Prostate gland (tissue), 2 donors: ENCODE data around the gene MCU. TPM values are rescaled to one million over a fixed set of nuclear protein-coding genes. Genes with fewer than 3 reads are reported as not detected.

Source experiments
- DNase-seq: peaks from one replicate; pipeline ENCODE4 v3.0.0-alpha.2; 2019; ENCODE audit warnings: low spot score
- H3K27ac ChIP-seq, 2 donors: fragments of 200-600 bp; sonication (generic); 2 replicates each; pipeline ENCODE4 v1.5.1; 2017 to 2019
- H3K27me3 ChIP-seq: fragments of 200-600 bp; sonication (generic); replicated peaks from 2 replicates; pipeline ENCODE4 v1.5.1; 2019; ENCODE audit not compliant: insufficient read depth
- H3K36me3 ChIP-seq, 2 donors: fragments of 200-600 bp; sonication (generic); 1 replicate in 1 of 2; 2 replicates in 1 of 2; pipeline versions ENCODE4 v1.5.1 to v1.8.1; 2017 to 2019
- H3K4me1 ChIP-seq: fragments of 200-600 bp; sonication (generic); replicated peaks from 2 replicates; pipeline ENCODE4 v1.5.1; 2019
- H3K4me3 ChIP-seq, 2 donors: fragments of 200-600 bp; sonication (generic); 2 replicates each; pipeline ENCODE4 v1.5.1; 2017 to 2019
- H3K9me3 ChIP-seq: fragments of 200-600 bp; sonication (generic); 2 replicates; pipeline ENCODE4 v1.5.1; 2017
- CTCF ChIP-seq, 4 experiments: fragments of 200-600 bp in 2 of 4; fragments of 450-650 bp in 2 of 4; sonication (generic) in 2 of 4; IDR thresholded peaks; 1 replicate in 3 of 4; 2 replicates in 1 of 4; pipeline ENCODE4 v1.5.1; 2016 to 2019; ENCODE audit warnings: antibody characterized with exemption in 4 of 4, mild to moderate bottlenecking in 2 of 4, moderate library complexity in 2 of 4
- POLR2A ChIP-seq: fragments of 450-650 bp; IDR thresholded peaks from one replicate; pipeline ENCODE4 v1.6.1; 2016; ENCODE audit warnings: antibody characterized with exemption, mild to moderate bottlenecking
- POLR2AphosphoS5 ChIP-seq: sonication (generic); formaldehyde crosslinking; IDR thresholded peaks from one replicate; pipeline ENCODE4 v1.6.1; 2017; ENCODE audit warnings: antibody characterized with exemption
- WGBS: methylation state at CpG from one replicate; pipeline ENCODE4 v1.1.5; 2018; 5-methylcytosine and 5-hydroxymethylcytosine counted together
- intact Hi-C: fragments of 100-400 bp; cut with DNase I; formaldehyde crosslinking; loops from one replicate; pipeline ENCODE4 v1.14.2; 2022
- total RNA-seq, 2 donors: library from RNA; depleted of rRNA; stranded (reverse); fragments of >200 nt; gene quantifications; one replicate each; pipeline ENCODE4 v1.1.0, GENCODE V29; 2016

The MCU gene
- total RNA-seq, 2 donors from 2014 or later, result 11.0 to 24.2 TPM

DNA sequence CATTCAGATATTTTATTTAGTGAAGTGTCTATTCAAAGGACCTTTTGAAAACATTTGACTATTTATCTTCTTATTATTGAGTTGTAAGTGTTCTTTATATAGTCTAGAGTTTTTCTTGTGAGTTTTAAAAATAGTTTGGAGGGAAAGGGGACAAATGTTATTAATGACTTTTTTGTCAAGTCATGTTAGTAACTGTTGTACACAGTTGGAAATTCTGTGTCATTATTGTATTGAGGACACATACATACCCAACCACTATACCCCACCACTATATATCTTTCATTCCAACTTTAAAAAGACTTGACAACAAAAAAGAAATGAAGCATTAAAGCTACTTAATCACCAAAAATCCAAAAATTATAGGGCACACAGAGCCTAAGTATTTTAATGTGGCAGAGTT lies 148.4 kb downstream of the MCU start:
- H3K4me3 ChIP-seq, result no peak overlapping the region
- intact Hi-C loops, result no loop called here
- H3K9me3 ChIP-seq, result no peaks in the 10 kb centered on the region
- no peaks in the 10 kb centered on the region for H3K27me3 ChIP-seq
- no peak for DNase-seq
- H3K27ac ChIP-seq, result no peak overlapping the region
- no peaks in the 10 kb centered on the region for H3K36me3 ChIP-seq
- no peaks in the 10 kb centered on the region for H3K4me1 ChIP-seq
- no peak for TF ChIP-seq POLR2A
- no peak for TF ChIP-seq CTCF (IDR thresholded peaks at IDR 0.05)
- no peak for TF ChIP-seq POLR2AphosphoS5

DNA sequence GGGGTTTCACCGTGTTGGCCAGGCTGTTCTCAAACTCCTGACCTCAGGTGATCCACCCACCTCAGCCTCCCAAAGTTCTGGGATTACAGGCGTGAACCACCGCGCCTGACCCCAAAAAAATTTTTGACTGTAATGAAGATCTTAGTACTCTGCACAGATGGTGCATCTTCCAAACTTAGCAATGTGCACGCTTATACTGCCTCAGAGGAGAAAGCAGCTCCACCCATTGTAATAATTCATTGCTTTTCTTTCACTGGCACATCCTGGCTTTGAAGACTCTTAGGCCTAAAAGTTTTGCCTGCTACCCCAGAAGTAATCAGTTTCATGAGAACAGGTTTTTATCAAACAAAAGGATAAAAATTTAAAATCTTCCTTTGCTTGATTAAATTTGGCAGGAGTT lies 149.5 kb downstream of the MCU start:
- Histone ChIP-seq H3K27me3 (no peaks in the 10 kb centered on the region), H3K4me1 (no peaks in the 10 kb centered on the region), H3K27ac (no peak overlapping the region), H3K9me3 (no peaks in the 10 kb centered on the region), H3K36me3 (no peaks in the 10 kb centered on the region), H3K4me3 (no peak overlapping the region)
- DNase-seq, result no peak
- TF ChIP-seq CTCF (IDR thresholded peaks at IDR 0.05), result no peak
- no peak for TF ChIP-seq POLR2A
- no peak for TF ChIP-seq POLR2AphosphoS5
- intact Hi-C loops, result no loop called here
- WGBS, result 86% methylated on average over 5 of the region's 5 CpGs

GRCh38 chr10:72842164-72842563 lies 150.2 kb downstream of the MCU start:
- intact Hi-C loops, result no loop called here
- WGBS, result 97% methylated on average over 2 of the region's 2 CpGs

DNA sequence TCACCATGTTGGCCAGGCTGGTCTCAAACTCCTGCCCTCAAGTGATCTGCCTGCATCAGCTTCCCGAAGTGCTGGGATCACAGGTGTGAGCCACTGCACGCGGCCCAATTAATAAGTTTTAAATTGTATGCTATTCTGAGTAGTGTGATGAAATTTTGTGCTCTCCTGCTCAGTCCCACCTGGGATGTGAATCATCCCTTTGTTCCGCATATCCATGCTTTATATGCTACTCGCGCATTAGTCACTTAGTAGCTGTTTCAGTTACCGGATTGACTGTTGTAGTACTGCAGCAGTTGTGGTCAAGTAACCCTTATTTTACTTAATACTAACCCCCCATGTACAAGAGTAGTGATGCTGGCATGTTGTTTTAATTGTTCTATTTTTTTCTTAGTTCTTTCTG lies 154.3 kb downstream of the MCU start:
- 87% methylated on average over 7 of the region's 7 CpGs for WGBS
- H3K9me3 ChIP-seq, result no peaks in the 10 kb centered on the region
- no peak overlapping the region for H3K4me3 ChIP-seq
- intact Hi-C loops, result no loop called here
- no peak for TF ChIP-seq POLR2A
- TF ChIP-seq CTCF (IDR thresholded peaks at IDR 0.05), result no peak
- no peak for TF ChIP-seq POLR2AphosphoS5
- H3K4me1 ChIP-seq, result no peaks in the 10 kb centered on the region
- no peak overlapping the region for H3K27ac ChIP-seq
- no peak for DNase-seq
- no peaks in the 10 kb centered on the region for H3K36me3 ChIP-seq
- H3K27me3 ChIP-seq, result no peaks in the 10 kb centered on the region

More at GRCh38 chr10:72842164-72842563, 150.2 kb downstream of the MCU start:
- DNase-seq, result no peak
- Histone ChIP-seq H3K4me3 (no peak overlapping the region), H3K27me3 (no peaks in the 10 kb centered on the region), H3K27ac (no peak overlapping the region), H3K36me3 (no peaks in the 10 kb centered on the region), H3K9me3 (no peaks in the 10 kb centered on the region), H3K4me1 (no peaks in the 10 kb centered on the region)
- TF ChIP-seq POLR2AphosphoS5 (no peak), CTCF (IDR thresholded peaks at IDR 0.05) (no peak), POLR2A (no peak)

GRCh38 chr10:72847681-72848080 lies 155.7 kb downstream of the MCU start:
- TF ChIP-seq CTCF (IDR thresholded peaks at IDR 0.05), result no peak
- TF ChIP-seq POLR2AphosphoS5, result no peak
- no peak for TF ChIP-seq POLR2A
- WGBS, result 86% methylated on average over 2 of the region's 2 CpGs
- intact Hi-C loops, result no loop called here
- Histone ChIP-seq H3K27ac (no peak overlapping the region), H3K36me3 (no peaks in the 10 kb centered on the region), H3K4me3 (no peak overlapping the region), H3K9me3 (no peaks in the 10 kb centered on the region), H3K27me3 (no peaks in the 10 kb centered on the region), H3K4me1 (no peaks in the 10 kb centered on the region)
- DNase-seq, result no peak
